ENCODE measurements around the gene UIMC1. TPM values are rescaled to one million over a fixed set of nuclear protein-coding genes. Genes with fewer than 3 reads are reported as not detected.

UIMC1 gene
- polyA plus RNA-seq, 3 donors, result 14.8 to 35.6 (median 19.1) TPM

DNA sequence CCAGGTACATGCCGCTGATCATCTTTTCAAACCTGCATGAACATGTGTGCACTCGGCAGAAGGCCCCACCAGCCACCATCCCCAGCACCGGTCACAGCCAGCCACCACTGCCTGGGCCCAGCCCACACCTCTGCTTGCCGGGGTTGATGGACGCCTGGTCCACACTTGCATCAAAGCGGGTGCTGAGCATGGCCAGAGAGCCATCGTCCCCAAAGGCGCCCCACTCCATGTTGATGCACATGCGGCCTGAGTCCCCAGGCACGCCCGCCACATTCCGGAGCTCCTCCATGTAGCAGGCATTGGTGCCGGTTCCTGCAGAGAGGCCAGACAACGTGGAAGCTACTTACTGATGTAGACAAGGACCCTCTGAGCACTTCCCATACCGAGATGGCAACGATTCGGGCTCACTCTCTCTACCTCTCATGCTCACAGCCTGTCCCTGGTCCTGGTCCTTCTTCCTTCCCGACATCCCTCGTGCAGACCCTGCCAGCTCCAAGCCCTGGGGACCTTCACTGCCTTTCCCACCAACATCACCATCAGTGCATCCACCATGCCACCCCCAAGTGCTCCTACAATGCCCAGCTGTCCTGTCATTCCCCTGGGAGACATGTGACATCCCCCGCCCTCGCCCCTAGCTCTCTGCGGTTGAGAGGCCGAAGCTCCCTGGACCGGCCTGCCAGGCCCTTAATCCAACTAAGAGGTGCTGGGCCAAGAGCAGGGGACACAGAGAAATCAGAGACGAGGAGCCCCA lies 124.6 kb downstream of the UIMC1 start:
- peaks cover 18% of the 10 kb centered on the region for H3K4me1 Mint-ChIP-seq
- Histone ChIP-seq H3K9ac (ENCODE audit: insufficient read depth, low read length, poor library complexity, severe bottlenecking) (no peak overlapping the region), H3K27me3 (ENCODE audit: control insufficient read depth in 2 of 2, insufficient read depth in 2 of 2, low read length in 2 of 2) (no peaks in the 10 kb centered on the region), H3K9me3 (replicated peaks in 1 of 2; ENCODE audit: control insufficient read depth in 1 of 2, insufficient read depth in 1 of 2, low read length in 2 of 2) (no peaks in the 10 kb centered on the region), H3K4me3 (replicated peaks in 1 of 3; ENCODE audit: low read depth in 2 of 3, low read length in 3 of 3) (no peak overlapping the region), H3K79me2 (ENCODE audit: insufficient read depth, low read length) (peaks cover 5% of the 10 kb centered on the region), H2AFZ (ENCODE audit: insufficient read depth, low read depth, low read length, poor library complexity, severe bottlenecking) (no peak overlapping the region), H4K20me1 (ENCODE audit: insufficient read depth, low read length) (peaks cover 100% of the 10 kb centered on the region), H3K4me1 (ENCODE audit: control insufficient read depth in 1 of 2, insufficient read depth in 2 of 2, low read length in 2 of 2) (peaks cover 0 to 15% of the 10 kb centered on the region in 2 donors), H3K27ac (ENCODE audit: low read depth in 1 of 2, low read length in 2 of 2) (peak overlapping the region in 1 of 2 donors; percentile 20), H3K36me3 (replicated peaks in 1 of 2; ENCODE audit: control insufficient read depth in 1 of 2, insufficient read depth in 2 of 2, low read length in 2 of 2) (peaks cover 70 to 73% of the 10 kb centered on the region in 2 donors), H3K4me2 (replicated peaks; ENCODE audit: extremely low read depth, low read length, poor library complexity, severe bottlenecking) (no peak overlapping the region)
- peak overlapping the region in 4 of 7 donors; percentile 18 to 73 (median 66) for H3K27ac Mint-ChIP-seq
- 94% methylated on average over 24 of the region's 25 CpGs for WGBS (ENCODE audit: insufficient coverage)
- no peak overlapping the region for H3K4me3 Mint-ChIP-seq
- peaks cover 66 to 74% of the 10 kb centered on the region in 2 donors for H3K36me3 Mint-ChIP-seq
- no peak for DNase-seq
- TF ChIP-seq, protein P1, sequence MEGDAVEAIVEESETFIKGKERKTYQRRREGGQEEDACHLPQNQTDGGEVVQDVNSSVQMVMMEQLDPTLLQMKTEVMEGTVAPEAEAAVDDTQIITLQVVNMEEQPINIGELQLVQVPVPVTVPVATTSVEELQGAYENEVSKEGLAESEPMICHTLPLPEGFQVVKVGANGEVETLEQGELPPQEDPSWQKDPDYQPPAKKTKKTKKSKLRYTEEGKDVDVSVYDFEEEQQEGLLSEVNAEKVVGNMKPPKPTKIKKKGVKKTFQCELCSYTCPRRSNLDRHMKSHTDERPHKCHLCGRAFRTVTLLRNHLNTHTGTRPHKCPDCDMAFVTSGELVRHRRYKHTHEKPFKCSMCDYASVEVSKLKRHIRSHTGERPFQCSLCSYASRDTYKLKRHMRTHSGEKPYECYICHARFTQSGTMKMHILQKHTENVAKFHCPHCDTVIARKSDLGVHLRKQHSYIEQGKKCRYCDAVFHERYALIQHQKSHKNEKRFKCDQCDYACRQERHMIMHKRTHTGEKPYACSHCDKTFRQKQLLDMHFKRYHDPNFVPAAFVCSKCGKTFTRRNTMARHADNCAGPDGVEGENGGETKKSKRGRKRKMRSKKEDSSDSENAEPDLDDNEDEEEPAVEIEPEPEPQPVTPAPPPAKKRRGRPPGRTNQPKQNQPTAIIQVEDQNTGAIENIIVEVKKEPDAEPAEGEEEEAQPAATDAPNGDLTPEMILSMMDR (IDR thresholded peaks at IDR 0.05), result no peak
- intact Hi-C loops (cut with micrococcal nuclease), result no loop called here
- H3K9me3 Mint-ChIP-seq, result no peaks in the 10 kb centered on the region
- peaks cover 0 to 4% (median 1%) of the 10 kb centered on the region in 3 donors for H3K27me3 Mint-ChIP-seq (ENCODE audit: low read depth in 3 of 3)

DNA sequence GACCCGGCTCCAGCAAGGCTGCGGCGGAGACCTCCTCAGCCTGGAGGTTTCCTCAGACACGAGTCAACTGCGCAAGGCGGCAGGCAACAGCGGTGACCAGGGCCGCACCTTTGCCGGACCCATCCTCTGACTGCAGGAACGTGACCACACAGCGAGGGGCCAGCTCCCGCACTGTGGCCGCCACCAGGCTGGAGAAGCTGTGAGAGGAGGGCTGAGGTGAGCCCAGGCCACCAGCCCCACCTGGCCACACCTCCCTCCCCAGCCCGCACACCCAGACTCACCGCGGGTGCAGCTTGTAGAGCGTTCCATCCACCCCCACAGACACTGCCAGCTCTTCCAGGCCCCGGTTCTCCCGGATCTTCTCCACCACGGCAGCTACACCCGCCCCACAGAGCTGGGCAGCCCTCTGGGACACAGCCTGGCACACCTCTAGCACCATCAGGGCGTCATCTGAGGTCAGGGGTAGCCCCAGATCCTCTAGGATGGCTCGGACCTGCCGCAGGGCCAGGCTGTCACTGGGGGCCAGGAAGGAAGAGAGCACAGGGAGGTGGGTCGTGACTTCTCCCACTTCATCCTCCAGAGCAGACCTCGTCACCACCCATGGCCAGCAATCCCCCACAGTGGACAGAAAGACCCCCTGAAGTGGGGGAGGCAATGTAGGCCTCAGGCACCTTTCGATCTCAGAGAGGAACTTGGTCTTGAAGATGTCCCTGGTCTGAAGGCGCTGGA lies 125.4 kb downstream of the UIMC1 start:
- Histone ChIP-seq H3K4me2 (replicated peaks; ENCODE audit: extremely low read depth, low read length, poor library complexity, severe bottlenecking) (no peak overlapping the region), H3K27ac (ENCODE audit: low read depth in 1 of 2, low read length in 2 of 2) (no peak overlapping the region), H3K79me2 (ENCODE audit: insufficient read depth, low read length) (peaks cover 5% of the 10 kb centered on the region), H3K27me3 (ENCODE audit: control insufficient read depth in 2 of 2, insufficient read depth in 2 of 2, low read length in 2 of 2) (no peaks in the 10 kb centered on the region), H4K20me1 (ENCODE audit: insufficient read depth, low read length) (peaks cover 100% of the 10 kb centered on the region), H3K9me3 (replicated peaks in 1 of 2; ENCODE audit: control insufficient read depth in 1 of 2, insufficient read depth in 1 of 2, low read length in 2 of 2) (no peaks in the 10 kb centered on the region), H3K36me3 (replicated peaks in 1 of 2; ENCODE audit: control insufficient read depth in 1 of 2, insufficient read depth in 2 of 2, low read length in 2 of 2) (peaks cover 62 to 65% of the 10 kb centered on the region in 2 donors), H2AFZ (ENCODE audit: insufficient read depth, low read depth, low read length, poor library complexity, severe bottlenecking) (no peak overlapping the region), H3K4me1 (ENCODE audit: control insufficient read depth in 1 of 2, insufficient read depth in 2 of 2, low read length in 2 of 2) (peaks cover 0 to 7% of the 10 kb centered on the region in 2 donors), H3K9ac (ENCODE audit: insufficient read depth, low read length, poor library complexity, severe bottlenecking) (no peak overlapping the region), H3K4me3 (replicated peaks in 1 of 3; ENCODE audit: low read depth in 2 of 3, low read length in 3 of 3) (no peak overlapping the region)
- WGBS (ENCODE audit: insufficient coverage), result 94% methylated on average over 11 of the region's 28 CpGs
- DNase-seq, result no peak
- TF ChIP-seq, protein P1 (IDR thresholded peaks at IDR 0.05), result no peak
- Mint-ChIP-seq H3K4me1 (peaks cover 15% of the 10 kb centered on the region), H3K36me3 (peaks cover 58 to 66% of the 10 kb centered on the region in 2 donors), H3K4me3 (no peak overlapping the region), H3K27ac (peak overlapping the region in 2 of 7 donors; percentile 35 to 70), H3K27me3 (ENCODE audit: low read depth in 3 of 3) (peaks cover 0 to 8% (median 4%) of the 10 kb centered on the region in 3 donors), H3K9me3 (no peaks in the 10 kb centered on the region)
- intact Hi-C loops (cut with micrococcal nuclease), result no loop called here

Data from CD14-positive monocyte (primary cell).